Measurements from ENCODE around the gene IFIT2.

GRCh38 chr10:89279421-89279869 lies 22.4 kb upstream of the IFIT2 start:
- TF ChIP-seq EZH2phosphoT487 (IDR thresholded peaks at IDR 0.05; ENCODE audit: borderline replicate concordance, low read depth, low read length) (no peak), CTCF (conservative IDR thresholded peaks at IDR 0.05; ENCODE audit: low read length) (no peak)

Data from OCI-LY7 (cell line).